GM12801 (cell line): ENCODE data around the gene LRRC75A.

Source experiments
- TF ChIP-seq, protein P1 (sequence below): IDR thresholded peaks from one replicate; pipeline ENCODE4 v1.5.1; 2011; ENCODE audit warnings: control low read depth; ENCODE audit not compliant: insufficient read length; ENCODE audit errors: extremely low read depth

Gene LRRC75A

GRCh38 chr17:16456742-16457316, 35.2 kb downstream of the LRRC75A start:
- TF ChIP-seq, protein P1, sequence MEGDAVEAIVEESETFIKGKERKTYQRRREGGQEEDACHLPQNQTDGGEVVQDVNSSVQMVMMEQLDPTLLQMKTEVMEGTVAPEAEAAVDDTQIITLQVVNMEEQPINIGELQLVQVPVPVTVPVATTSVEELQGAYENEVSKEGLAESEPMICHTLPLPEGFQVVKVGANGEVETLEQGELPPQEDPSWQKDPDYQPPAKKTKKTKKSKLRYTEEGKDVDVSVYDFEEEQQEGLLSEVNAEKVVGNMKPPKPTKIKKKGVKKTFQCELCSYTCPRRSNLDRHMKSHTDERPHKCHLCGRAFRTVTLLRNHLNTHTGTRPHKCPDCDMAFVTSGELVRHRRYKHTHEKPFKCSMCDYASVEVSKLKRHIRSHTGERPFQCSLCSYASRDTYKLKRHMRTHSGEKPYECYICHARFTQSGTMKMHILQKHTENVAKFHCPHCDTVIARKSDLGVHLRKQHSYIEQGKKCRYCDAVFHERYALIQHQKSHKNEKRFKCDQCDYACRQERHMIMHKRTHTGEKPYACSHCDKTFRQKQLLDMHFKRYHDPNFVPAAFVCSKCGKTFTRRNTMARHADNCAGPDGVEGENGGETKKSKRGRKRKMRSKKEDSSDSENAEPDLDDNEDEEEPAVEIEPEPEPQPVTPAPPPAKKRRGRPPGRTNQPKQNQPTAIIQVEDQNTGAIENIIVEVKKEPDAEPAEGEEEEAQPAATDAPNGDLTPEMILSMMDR = no peak

GRCh38 chr17:16455997-16456741, 35.8 kb downstream of the LRRC75A start:
- TF ChIP-seq, protein P1 = no peak

GRCh38 chr17:16453493-16453851, 38.5 kb downstream of the LRRC75A start:
- TF ChIP-seq, protein P1 = no peak

DNA sequence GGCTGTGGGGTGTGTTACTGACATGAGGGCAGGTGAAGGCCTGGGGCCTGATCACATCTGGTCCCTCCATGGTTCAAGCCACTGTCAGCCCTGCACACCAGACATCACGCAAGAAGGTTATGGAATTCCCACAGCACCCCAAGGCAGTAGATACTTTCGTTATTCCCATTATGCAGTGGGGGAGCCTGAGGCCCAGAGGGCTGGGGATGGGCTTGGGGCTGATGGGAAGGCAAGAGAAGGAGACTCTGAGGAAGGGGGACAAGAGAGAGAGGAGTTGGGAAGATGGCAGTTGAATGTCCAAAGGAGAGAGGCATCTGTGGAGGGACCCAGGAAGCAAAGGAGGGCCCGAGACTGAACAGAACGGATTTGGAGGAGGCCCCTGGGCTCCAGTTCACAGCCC, 42.0 kb downstream of the LRRC75A start:
- TF ChIP-seq, protein P1 = no peak

- TF ChIP-seq, protein P1 = no peak
Observed at GRCh38 chr17:16449121-16449570, 42.8 kb downstream of the LRRC75A start.

GRCh38 chr17:16448490-16448889, 43.5 kb downstream of the LRRC75A start:
- TF ChIP-seq, protein P1 = no peak

DNA sequence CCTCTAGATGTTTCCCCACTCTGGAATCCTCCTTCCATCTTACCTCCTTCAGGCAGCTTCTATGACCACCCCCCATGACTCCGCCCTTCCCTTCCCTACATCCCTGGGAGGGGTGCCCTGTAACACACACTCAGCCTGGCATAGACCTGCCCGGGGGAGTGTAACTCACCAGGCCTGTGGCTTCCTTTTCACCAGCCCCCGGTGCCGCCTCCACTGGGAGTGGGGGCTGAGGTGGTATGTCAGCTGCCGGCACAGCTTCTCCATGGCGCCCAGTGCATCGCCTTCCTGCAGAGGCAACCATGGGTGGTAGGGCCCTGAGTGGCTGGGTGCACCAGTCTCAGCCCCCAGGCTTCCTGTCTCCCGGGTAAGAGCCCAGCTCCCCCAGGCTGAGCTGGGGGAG, 44.3 kb downstream of the LRRC75A start:
- TF ChIP-seq, protein P1 = no peak
